HG03571 (cell line): Measurements from ENCODE around the gene KCP.

ENCODE experiments used
- ATAC-seq: cut with Tn5 transposase; IDR thresholded peaks from one replicate; pipeline ENCODE4 v1.9.1; 2021; ENCODE audit not compliant: unreplicated experiment

The KCP gene

DNA sequence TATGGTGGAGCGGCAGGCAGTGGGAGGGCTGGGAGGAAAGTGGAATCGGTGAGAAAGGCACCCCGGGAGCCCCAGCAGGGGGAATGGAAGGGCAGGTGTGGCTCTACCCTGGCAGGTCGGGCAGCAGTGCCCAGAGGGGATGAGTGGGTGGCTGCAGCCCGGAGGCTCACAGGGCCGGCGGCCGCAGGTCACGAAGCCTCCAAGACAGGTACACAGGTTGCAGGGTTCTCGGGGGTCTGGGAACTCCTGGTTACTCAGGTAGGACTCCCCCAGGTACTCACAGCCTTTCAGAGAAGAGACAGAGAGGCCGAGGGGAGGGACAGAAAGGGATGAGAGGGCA, 21.8 kb downstream of the KCP start:
- no peak for ATAC-seq

DNA sequence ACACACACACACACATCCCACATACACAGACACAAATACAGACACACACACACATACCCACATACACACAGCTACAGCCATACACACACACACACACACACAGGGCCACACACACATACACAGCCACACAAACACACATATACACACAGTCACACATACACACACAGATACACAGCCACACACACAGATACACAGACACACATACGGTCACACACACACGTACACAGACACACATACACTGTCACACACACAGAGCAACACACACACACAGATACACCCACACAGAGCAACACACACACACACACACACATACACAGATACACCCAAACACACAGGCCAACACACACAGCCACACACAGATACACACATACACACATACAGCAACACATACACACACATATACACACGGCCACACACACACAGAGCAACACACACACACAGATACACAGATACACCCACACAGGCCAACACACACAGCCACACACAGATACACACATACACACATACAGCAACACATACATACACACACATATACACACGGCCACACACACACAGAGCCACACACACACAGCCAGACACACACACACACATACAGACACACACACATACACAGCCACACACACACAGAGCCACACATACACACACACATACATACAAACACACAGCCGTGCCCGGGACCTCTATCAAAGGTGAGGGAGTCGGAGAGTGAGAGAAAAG, 22.3 kb downstream of the KCP start:
- no peak for ATAC-seq

DNA sequence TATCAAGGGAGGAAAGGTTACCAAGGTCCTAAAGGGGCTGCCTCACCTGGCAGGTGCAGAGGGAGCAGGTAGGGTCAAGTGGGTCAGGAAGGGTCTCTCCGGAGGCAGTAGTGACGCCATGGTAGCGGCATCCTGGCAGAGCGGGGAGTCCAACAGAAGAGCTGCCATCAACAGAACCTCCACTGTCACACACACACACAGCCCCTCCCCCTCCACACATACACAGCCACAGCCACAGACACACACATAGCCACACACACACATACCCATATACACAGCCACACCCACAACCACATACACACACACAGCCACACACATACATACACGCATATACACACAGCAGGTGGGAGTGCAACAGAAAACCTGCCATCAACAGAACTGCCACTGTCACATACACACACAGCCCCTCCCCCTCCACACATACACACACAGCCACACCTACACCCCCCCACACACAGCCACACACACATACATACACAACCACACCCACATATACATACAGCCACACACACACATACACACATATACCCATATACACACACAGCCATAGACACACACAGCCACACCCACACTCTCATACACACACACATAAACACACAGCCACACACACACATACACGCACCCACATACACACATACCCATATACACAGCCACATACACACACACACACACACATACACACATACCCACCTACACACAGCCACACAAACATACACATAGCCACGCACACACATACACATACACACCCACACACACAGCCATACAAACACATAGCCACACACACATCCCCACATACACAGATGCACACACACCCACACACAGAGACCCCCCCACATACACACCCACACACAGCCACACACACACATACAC, 23.1 kb downstream of the KCP start:
- no peak for ATAC-seq

DNA sequence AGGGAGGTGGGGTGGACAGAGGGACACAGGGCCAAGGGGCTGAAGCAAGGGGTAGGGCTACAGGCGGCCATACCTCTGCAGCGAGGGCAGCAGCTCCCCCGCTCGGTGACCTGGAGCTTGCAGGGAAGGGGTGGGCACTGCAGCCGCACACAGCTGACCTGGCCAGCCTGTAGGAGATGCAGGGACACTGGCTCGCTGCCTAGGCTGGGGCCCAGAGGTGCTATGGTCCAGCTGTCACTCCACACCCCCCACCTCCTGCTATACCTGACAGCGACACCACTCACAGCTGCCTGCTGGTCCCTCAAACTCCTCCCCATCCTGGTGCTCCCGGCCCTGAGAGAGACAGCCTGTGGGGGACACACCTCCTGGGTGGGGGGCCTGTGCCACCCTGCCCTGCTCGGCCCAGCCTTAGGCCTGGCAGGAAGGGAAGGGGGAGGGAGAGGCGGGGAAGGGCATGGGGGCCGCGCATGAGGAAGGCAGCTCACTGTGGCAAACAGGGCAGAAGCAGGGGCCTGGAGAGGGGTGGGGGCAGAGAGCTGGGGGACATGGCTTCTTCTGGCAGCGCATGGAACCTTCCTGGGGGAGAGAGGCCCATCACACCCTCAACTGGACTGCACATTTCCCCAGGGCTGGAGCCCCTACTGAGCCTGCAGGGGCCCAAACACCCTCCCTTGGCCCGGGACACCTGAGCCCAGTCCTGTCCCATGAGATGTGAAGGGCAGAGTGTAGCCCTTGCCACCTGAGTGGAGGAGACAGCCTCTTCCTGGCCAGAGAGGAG, 23.9 kb downstream of the KCP start:
- no peak for ATAC-seq

DNA sequence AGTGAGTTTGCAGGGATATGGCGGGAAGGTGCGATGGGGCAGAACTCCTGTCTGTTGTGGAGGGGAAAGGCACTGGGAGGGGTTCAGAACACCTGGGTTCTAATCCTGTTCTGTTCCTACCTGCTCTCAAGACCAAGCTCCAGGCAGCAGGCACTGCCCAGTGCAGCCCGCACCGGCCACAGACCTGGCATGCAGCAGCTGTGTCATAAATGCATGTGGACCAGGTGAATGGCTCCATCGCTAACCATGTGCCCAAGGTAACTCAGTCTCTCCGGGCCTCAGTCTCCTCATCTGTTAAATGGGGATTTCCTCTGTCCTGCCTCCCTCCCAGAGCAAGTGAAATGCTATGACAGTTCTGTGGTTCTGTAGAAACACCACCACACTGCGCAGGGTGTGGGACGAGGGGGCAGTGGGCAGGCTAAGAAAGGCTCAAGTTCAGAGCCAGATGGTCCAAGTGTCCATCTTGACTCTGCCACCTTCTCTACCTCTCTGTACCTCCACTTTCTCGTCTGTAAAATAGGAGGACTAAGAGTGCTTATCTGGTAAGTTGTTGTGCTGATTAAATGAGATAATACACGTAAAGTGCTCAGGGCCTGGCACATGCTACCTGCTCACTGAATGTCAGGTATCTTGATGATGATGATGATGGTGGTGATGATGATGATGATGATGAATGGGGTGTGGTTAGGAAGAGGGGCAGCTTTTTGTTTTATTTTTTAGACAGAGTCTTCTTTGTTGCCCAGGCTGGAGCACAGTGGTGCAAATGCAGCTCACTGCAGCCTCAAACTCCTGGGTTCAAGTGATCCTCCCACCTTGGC, 24.9 kb downstream of the KCP start:
- ATAC-seq = no peak

DNA sequence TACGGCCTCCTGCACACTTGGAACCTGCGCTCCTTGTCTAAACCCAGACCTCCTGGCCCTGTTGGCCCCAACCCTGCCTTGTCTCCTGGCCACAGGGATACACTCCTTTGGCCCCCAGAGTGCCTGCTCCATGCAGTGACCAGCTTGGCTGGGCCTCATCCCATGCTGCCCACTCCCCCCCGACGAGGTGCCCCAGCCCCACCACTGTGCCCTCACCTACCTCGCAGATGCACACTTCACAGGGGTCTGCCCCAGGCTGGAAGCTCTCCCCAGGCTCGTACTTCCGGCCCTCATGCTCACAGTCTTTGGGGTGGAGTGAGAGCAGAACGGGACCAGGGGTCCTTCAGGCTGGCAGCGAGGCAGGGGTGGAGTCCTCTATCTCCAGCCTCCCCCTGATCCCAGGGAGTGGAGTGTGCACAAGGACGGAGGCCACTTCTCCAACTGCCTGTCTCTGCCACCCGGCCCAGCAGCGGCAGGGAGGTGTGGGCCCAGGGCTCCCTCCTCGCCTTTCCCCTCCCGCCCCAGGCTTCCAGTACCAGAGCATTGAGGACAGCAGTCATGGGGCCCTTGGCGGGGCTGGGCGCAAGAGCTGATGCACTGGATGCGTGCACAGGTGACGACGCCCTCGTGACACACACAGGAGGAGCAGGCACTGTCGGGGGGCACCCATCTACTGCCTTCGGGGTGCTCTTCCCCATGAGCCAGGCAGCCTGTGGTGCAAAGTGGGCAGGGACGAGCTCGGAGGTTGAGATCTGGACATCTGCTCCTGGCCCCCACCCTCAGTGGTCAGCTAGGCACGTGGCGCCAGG, 25.7 kb downstream of the KCP start:
- no peak for ATAC-seq

DNA sequence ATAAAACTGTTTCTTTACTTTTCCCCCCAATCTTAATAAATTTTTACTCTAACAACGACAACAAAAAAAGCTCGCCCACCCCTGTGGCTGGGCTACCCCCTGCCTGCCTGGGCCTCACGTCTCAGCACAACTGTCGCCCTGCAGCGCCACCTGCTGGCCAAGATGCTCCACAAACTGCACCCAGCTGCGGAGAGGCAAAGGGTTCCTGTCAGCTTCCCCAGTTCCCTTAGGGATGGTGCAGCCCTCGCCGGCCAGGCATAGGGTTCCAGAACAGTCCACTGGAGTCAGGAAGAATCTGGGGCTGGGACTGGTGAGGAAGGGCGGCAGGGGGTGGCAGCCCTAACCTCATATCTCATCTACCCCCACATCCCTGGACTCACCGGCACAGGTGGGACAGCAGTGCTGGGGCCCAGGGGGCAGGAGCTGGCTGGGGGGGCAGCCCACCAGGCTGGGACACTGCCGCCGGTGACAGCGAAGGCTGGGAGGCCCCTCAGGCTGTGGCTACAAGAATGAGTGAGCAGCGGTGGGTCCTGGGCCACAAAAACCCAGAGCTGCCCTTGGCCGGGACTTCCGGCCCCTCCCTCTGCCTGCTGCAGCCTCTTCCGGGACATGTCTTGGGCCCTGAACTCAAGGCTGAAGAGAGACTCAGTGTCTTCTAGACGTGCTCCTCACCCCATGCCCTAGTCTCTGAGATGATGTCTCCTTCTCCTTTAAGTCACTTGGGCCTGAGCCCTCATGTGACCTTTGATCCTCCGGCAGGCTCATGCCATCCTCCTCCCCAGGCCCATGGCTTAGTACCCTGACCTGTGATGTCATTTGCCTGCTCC, 26.7 kb downstream of the KCP start:
- peak; percentile 53 for ATAC-seq

DNA sequence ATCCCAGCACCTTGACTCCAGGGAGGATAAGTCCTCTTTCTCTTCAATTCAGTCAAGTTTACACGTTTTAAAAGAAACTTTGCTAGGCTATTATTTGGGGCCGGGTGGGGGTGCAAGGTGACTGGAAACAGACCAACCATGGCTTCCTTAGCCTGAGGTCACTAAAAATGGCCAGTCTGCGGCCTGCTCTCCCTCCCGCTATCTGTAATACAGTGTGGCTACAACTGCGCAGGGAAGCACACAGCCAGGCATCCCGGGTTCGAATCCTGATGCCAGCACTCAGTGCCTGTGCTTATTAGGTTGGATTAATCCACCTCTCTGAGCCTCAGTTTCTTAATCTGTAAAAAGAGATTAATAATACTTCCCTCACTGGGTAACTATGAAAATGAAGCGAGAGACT, 28.4 kb downstream of the KCP start:
- no peak for ATAC-seq

DNA sequence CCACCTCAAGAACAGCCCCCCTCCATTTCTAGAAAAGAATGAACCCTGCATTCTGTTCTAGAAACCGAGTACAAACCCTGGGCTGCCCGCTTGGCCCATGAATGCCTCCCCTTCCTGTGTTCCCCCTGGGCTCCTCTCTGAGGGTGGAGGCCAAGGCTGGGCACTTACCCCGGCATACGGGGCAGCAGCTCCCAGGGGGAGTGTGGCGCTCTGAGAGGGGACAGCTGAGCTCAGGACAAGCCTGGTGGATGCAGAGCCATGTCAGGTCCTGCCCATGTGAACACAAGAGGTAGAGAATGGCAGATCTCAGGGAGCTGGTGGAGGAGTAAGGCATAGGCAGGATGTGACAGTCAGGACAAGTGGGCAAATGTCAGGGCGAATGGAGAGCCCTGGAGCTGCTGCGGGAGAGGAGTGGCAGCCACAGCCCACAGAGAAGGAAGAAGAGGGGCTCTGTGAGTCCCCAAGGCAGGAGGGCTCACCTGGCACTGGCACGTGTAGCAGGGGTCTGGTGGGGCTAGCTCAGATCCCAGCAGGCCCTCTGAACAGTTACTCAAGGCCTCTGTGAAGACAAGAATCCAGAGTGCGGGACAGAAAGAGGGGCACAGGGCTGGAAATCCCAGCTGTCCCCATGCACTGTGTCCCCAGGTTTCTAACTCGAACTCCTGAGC, 28.9 kb downstream of the KCP start:
- no peak for ATAC-seq

DNA sequence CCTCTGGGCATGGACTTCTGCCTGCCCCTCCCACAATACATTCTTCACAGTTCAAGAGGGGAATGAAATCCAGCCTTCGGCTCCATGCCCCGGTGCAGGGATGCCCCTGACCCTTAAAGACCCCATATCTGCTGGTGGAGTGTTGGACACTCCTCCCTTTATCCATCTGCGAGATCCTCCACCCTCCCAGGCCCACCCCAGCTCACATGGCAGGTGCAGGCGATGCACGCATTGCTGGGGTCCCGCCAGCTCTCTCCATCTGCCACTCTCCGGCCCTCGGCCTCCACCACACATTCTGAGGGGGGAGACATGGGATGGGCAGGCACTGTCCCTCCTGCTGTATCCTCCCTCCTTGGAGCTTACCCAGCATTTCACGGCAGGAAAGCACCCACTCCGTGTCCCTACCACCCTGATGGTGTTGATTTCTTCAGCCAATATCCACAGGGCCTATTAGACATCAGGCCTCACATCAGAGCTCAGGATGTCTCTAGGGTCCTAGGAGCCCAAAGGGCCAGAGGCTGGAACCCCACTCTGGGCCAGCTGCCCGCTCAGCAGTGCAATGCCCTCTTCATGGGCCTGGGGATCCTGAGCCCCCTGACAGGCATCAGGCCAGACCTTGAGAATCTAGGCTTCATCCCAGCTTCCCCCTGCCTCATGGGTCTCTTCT, 29.6 kb downstream of the KCP start:
- ATAC-seq = no peak

DNA sequence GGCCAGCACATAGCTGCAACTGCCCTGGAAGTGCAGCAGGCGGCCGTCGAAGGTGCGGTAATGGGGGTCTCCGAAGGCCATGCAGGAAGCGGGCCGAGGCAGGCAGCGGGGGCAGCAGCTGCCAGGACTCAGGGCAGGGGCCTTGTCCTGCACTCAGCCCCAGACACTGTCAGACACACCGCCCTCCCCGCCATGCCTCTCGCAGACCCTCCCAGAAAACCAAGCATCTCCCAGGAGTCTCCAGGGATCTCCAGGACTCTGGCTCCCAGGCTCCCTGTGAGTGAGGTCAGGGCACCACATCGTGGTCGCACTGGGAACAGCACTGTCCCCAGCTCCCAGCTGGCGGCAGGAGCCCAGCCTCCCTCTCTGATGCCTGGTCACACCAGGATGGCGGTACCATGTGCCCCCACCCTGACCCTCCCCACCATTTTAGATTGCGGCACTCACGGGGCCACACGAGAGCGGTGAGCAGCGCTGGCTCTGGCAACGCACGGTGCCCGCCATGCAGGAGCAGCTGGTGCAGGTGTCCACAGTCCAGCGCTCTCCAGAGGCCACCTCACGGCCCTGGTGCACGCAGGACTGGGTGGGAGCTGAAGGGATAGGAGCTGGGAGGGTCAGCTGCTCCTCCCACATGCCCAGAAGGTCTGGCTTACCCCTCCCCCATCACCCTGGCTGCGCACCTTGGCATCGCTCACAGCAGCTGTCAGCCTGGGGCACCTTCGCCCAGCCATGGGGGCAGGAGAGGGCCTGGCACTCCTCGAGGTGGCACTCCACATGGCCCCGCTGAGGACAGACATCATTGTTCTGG, 30.4 kb downstream of the KCP start:
- ATAC-seq = no peak

DNA sequence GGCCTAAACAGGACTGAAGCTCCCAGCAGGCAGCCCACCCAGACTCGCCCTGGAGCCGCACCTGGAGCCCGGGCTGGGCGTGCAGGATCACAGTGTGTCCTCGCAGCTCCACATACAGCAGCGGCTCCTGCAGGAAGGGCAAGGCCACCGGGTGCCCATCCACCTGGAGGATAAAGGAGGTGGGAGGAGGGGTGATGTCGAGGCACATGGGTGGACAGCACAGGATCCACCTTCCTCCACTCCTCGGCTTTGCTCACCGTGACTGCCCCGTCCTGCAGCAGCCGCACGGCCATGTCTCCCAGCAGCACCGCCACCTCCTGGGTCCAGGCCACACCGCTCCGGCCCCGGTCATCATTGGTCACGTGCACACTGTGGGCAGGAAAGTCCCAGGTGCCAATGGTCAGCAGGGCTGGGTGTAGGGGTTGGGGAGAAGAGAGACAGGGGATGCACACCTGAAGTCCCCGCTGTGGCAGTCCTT, 31.0 kb downstream of the KCP start:
- ATAC-seq = no peak

DNA sequence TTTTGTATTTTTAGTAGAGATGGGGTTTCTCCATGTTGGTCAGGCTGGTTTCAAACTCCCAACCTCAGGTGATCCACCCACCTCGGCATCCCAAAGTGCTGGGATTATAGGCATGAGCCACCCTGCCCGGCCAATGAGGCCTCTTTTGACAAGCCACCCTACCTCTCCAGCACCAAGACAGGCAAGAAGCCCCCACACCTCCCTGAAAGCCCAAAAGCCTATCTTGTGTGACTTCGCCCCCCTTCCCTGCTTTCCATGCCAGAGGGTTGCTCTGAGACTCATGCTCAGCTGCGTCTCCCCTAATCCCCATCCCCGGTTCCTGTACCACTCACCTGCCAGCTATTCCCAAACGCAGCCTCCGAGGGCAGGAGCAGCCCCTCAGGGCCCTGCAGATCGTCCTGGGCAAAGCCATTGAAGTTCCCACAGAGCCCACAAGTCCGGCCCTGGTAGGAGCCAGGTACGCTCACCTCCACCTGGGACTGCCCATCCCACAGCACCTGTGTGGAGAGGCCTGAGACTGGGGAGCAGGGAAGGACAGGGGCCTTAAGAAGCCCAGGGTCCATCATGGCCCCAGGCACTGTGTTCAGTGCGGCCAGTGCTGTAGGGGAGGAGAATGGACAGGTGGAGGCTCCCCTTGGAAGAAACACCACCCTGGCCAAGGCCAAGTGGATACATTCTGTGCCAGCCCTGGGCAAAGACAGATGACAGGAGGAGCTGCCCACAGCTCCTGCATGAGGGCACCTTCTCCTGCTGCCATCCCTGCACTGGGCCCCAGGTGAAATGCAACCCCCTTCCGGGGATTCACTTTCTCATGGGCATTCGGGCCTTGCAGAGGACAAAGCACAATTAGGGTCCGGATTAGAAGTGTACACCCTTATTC, 32.0 kb downstream of the KCP start:
- no peak for ATAC-seq

DNA sequence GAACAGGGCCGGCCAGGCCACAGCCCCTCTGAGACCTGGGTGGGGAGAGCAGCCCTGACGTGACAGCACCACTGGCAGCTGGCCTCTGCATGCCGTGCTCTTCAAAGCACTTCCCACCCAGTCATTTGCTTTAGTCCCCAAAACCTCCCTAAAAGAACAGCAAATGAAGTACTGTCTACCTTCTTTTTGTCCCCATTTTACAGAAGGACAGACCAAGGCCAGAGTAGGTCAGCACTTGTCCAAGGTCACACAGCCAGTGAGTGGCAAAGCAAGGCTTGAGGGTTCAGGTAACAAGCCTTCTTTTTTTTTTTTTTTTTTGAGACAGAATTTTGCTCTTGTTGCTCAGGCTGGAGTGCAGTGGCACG, 32.8 kb downstream of the KCP start:
- no peak for ATAC-seq

DNA sequence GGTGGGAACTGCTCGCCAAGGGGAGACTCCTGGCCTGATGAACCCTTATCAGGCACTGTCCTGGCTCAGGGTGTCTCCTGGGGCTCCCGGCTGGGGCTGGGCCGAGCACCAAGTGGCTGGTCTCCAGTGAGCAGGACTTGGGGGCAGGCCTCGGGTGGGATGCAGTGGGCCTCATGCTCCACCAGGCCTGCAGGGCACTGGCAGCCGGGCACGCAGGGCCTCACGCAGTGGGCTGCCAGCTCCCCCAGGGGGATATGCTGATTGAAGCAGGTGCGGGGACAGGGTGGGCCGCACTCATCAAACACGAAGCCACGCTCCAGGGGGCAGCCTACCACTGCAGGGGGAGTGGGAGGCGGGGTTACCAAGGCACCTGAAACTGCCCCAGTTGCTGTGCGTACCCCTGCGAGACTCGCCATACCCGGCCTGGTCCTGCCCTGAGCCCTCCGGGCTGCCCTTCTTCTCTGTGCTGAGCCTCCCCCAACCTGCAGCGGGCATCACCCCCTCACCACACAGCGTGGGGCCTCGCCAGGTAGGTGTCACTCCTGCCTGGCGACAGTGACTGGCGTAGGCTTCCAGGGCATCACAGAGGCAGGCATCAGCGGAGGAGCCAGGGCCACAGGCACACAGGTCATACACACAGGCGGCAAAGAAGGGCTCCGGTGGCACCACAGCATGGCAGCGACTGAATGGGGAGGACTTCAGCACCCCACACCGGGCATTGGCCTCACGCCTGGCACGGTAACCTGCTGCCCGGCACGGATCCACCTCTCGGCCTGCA, 33.3 kb downstream of the KCP start:
- no peak for ATAC-seq

DNA sequence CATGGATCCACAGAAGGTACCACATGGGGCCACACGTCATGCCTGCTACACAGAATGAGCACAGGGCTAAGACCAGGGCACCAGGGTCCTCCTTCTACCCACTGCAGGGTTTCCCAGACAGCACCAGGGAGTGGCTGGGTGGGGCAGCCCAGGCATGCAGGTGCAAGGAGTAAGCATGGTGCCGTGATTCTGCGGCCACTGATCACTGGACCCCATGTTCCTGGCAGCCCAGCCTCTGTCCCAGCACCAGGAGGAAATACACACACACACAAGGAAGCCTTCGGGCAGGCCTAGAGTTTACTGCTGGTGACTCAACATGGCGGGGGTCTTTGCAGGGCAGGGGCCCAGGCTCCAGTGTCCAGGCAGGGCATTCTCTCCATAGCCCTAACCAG, 33.9 kb downstream of the KCP start:
- ATAC-seq = no peak
